WTC11 (cell line): ENCODE measurements around the gene HDGFL2. TPM values are rescaled to one million over a fixed set of nuclear protein-coding genes. Genes with fewer than 3 reads are reported as not detected.

Experiments
- ATAC-seq: fragments of 200-7000 bp; cut with Tn5 transposase; 2 replicates; pipeline ENCODE4 v1.10.0; 2021; ENCODE audit warnings: mild to moderate bottlenecking, moderate library complexity
- CTCF ChIA-PET: fragments of 300-600 bp; sonication (Branson Sonifier 250); formaldehyde crosslinking; loops from one replicate; lab custom pipeline; 2021; ENCODE audit warnings: antibody characterized with exemption; lab: Charles Lee
- POLR2A ChIA-PET: fragments of 350-600 bp; sonication (Branson Sonifier 250); formaldehyde crosslinking; loops from one replicate; lab custom pipeline; 2021; ENCODE audit warnings: antibody characterized with exemption; lab: Charles Lee
- DNase-seq: peaks from one replicate; pipeline ENCODE4 v3.0.0; 2021; ENCODE audit warnings: low spot score
- H3K27ac Mint-ChIP-seq: 2 replicates; pipeline ENCODE4 v1.8.0; 2021; ENCODE audit warnings: mixed read lengths
- H3K27me3 Mint-ChIP-seq: 2 replicates; pipeline ENCODE4 v1.8.0; 2021; ENCODE audit warnings: low read depth, mild to moderate bottlenecking, moderate library complexity, mixed read lengths
- H3K36me3 Mint-ChIP-seq: 2 replicates; pipeline ENCODE4 v1.8.0; 2021; ENCODE audit warnings: mixed read lengths
- H3K4me1 Mint-ChIP-seq: 2 replicates; pipeline ENCODE4 v1.8.0; 2022; ENCODE audit warnings: mixed read lengths
- H3K4me3 Mint-ChIP-seq: 2 replicates; pipeline ENCODE4 v1.8.0; 2021; ENCODE audit warnings: mild to moderate bottlenecking, moderate library complexity, mixed read lengths
- H3K9me3 Mint-ChIP-seq: 2 replicates; pipeline ENCODE4 v1.8.0; 2021; ENCODE audit warnings: mixed read lengths
- ARID4B ChIP-seq: sonication (generic); formaldehyde crosslinking; IDR thresholded peaks from 2 replicates; pipeline ENCODE4 v1.8.0; 2023; ENCODE audit warnings: missing genetic modification reagents, mild to moderate bottlenecking, borderline replicate concordance
- ATF3 ChIP-seq: sonication (generic); formaldehyde crosslinking; conservative IDR thresholded peaks from 2 replicates; pipeline ENCODE4 v1.8.1; 2022; ENCODE audit warnings: mild to moderate bottlenecking, missing genetic modification reagents
- ATF6 ChIP-seq: sonication (generic); formaldehyde crosslinking; IDR thresholded peaks from 2 replicates; pipeline ENCODE4 v1.8.1; 2023; ENCODE audit warnings: mild to moderate bottlenecking, missing genetic modification reagents
- CBFB ChIP-seq: sonication (generic); formaldehyde crosslinking; IDR thresholded peaks from 2 replicates; pipeline ENCODE4 v1.8.1; 2022; ENCODE audit warnings: mild to moderate bottlenecking, low read depth, missing genetic modification reagents
- ETV6 ChIP-seq: sonication (generic); formaldehyde crosslinking; IDR thresholded peaks from 2 replicates; pipeline ENCODE4 v1.8.1; 2022; ENCODE audit warnings: mild to moderate bottlenecking, missing genetic modification reagents
- HMGXB4 ChIP-seq: sonication (generic); formaldehyde crosslinking; IDR thresholded peaks from 2 replicates; pipeline ENCODE4 v1.8.1; 2023; ENCODE audit warnings: mild to moderate bottlenecking, moderate library complexity, missing genetic modification reagents
- JUN ChIP-seq: sonication (generic); formaldehyde crosslinking; IDR thresholded peaks from 2 replicates; pipeline ENCODE4 v1.8.0; 2023; ENCODE audit warnings: mild to moderate bottlenecking, missing genetic modification reagents
- KAT7 ChIP-seq: sonication (generic); formaldehyde crosslinking; IDR thresholded peaks from 2 replicates; pipeline ENCODE4 v1.8.1; 2023; ENCODE audit warnings: missing genetic modification reagents, mild to moderate bottlenecking, borderline replicate concordance
- NR3C1 ChIP-seq: sonication (generic); formaldehyde crosslinking; conservative IDR thresholded peaks from 2 replicates; pipeline ENCODE4 v1.8.1; 2023; ENCODE audit warnings: low read depth, mild to moderate bottlenecking, missing genetic modification reagents
- PRDM15 ChIP-seq: sonication (generic); formaldehyde crosslinking; IDR thresholded peaks from 2 replicates; pipeline ENCODE4 v1.8.0; 2022; ENCODE audit warnings: missing genetic modification reagents
- SMAD4 ChIP-seq: sonication (generic); formaldehyde crosslinking; IDR thresholded peaks from 2 replicates; pipeline ENCODE4 v1.8.0; 2022; ENCODE audit warnings: mild to moderate bottlenecking, missing genetic modification reagents
- SP1 ChIP-seq: sonication (generic); formaldehyde crosslinking; conservative IDR thresholded peaks from 2 replicates; pipeline ENCODE4 v1.8.1; 2022; ENCODE audit warnings: missing genetic modification reagents
- USF1 ChIP-seq: sonication (generic); formaldehyde crosslinking; IDR thresholded peaks from 2 replicates; pipeline ENCODE4 v1.8.0; 2022; ENCODE audit warnings: mild to moderate bottlenecking, missing genetic modification reagents
- ZNF263 ChIP-seq: sonication (generic); formaldehyde crosslinking; IDR thresholded peaks from 2 replicates; pipeline ENCODE4 v1.8.1; 2022; ENCODE audit warnings: low read depth, mild to moderate bottlenecking, moderate library complexity, missing genetic modification reagents
- ZNF416 ChIP-seq: fragments of 250-450 bp; sonication (Bioruptor Pico); IDR thresholded peaks from 2 replicates; pipeline ENCODE4 v1.9.0; 2021; ENCODE audit warnings: mild to moderate bottlenecking, inconsistent platforms
- ZNF425 ChIP-seq: fragments of 250-450 bp; sonication (Bioruptor Pico); conservative IDR thresholded peaks from 2 replicates; pipeline ENCODE4 v1.9.0; 2021; ENCODE audit warnings: mild to moderate bottlenecking
- total RNA-seq: library from RNA; stranded (reverse); gene quantifications from 3 replicates; pipeline ENCODE4 v1.2.3, GENCODE V29; 2021

HDGFL2 gene
- total RNA-seq, 1 experiment from 2014 or later: 115 TPM

- TF ChIP-seq ATF6 (CRISPR knock-in tag) (no peak), JUN (no peak), PRDM15 (no peak), CBFB (CRISPR knock-in tag) (no peak), SMAD4 (CRISPR knock-in tag) (no peak), USF1 (CRISPR knock-in tag) (no peak)
- TF ChIP-seq, all 79 proteins: peak for 0
Measured at GRCh38 chr19:4501691-4502090, 29.6 kb downstream of the HDGFL2 start (continued).

- ATAC-seq (no peak), DNase-seq (no peak)
- no peaks in the 10 kb centered on the region for H3K4me1 Mint-ChIP-seq
- H3K4me3 Mint-ChIP-seq: no peak overlapping the region
- H3K36me3 Mint-ChIP-seq: peaks cover 18% of the 10 kb centered on the region
- no peaks in the 10 kb centered on the region for H3K9me3 Mint-ChIP-seq
- TF ChIP-seq ZNF263 (no peak), ATF3 (no peak), ZNF416 (CRISPR knock-in tag) (no peak), ETV6 (CRISPR knock-in tag) (no peak), SP1 (CRISPR knock-in tag) (no peak), KAT7 (no peak)
- ChIA-PET POLR2A (no interaction called here), CTCF (interaction anchor here (1.2 to 6.7 kb wide), 2 partner anchors 22 to 150 kb away, joined by 3 to 38 read pairs; no protein-coding TSS in a partner anchor)
- no peak overlapping the region for H3K27ac Mint-ChIP-seq
- H3K27me3 Mint-ChIP-seq: peaks cover 10% of the 10 kb centered on the region
Measured at GRCh38 chr19:4502282-4503131, 30.4 kb downstream of the HDGFL2 start.

GRCh38 chr19:4503132-4503824 is 31.2 kb downstream of the HDGFL2 start:
- Mint-ChIP-seq H3K4me1 (no peaks in the 10 kb centered on the region), H3K27me3 (peaks cover 15% of the 10 kb centered on the region), H3K9me3 (no peaks in the 10 kb centered on the region), H3K4me3 (no peak overlapping the region), H3K27ac (no peak overlapping the region), H3K36me3 (peaks cover 18% of the 10 kb centered on the region)
- ChIA-PET POLR2A (no interaction called here), CTCF (interaction anchor here (6.7 kb wide), 1 partner anchor 21 kb away, joined by 38 read pairs; no protein-coding TSS in a partner anchor)
- no peak for DNase-seq
- ATAC-seq: no peak
- TF ChIP-seq HMGXB4 (CRISPR knock-in tag): no peak
- no peak for TF ChIP-seq ZNF425 (CRISPR knock-in tag)
- no peak for TF ChIP-seq ARID4B
- TF ChIP-seq NR3C1 (CRISPR knock-in tag): no peak
- no peak for TF ChIP-seq KAT7
